ENCODE data around the gene LRBA. TPM values are rescaled to one million over a fixed set of nuclear protein-coding genes. Genes with fewer than 3 reads are reported as not detected.
A peak's percentile ranks its signal among the peaks of the same experiment; 100 is the strongest.

The LRBA gene
- total and polyA plus RNA-seq, 9 of the 15 experiments (the other 6 are each of a cell fraction or from before 2014, with no cell fraction given) = 24.2 to 88.7 (median 59.7) TPM

GRCh38 chr4:151015459-151016347 is 619 bp upstream of the LRBA start (continued):
- TF ChIP-seq ZBTB49 (CRISPR knock-in tag; IDR thresholded peaks at IDR 0.05; ENCODE audit: borderline replicate concordance) (no peak), BCOR (IDR thresholded peaks at IDR 0.05) (peak; percentile 30; the same call in 1 of the 2 replicates), ZNF445 (CRISPR knock-in tag; IDR thresholded peaks at IDR 0.05; ENCODE audit: low read depth) (no peak), MIER1 (IDR thresholded peaks at IDR 0.05; ENCODE audit: low read depth) (no peak), CREB3L1 (IDR thresholded peaks at IDR 0.05; ENCODE audit: borderline replicate concordance, low read depth) (peak; percentile 33; the same call in 1 of the 2 replicates), JUN (IDR thresholded peaks at IDR 0.05; ENCODE audit: borderline replicate concordance, low read depth, low read length) (no peak), JUN (CRISPR knock-in tag; IDR thresholded peaks at IDR 0.05; ENCODE audit: borderline replicate concordance) (no peak), RBFOX2 (IDR thresholded peaks at IDR 0.05; ENCODE audit: low read depth, low read length) (peak; percentile 91), SNIP1 (IDR thresholded peaks at IDR 0.05; ENCODE audit: low read depth) (no peak), ZNF311 (CRISPR knock-in tag; IDR thresholded peaks at IDR 0.05) (no peak), PRMT5 (CRISPR knock-in tag; IDR thresholded peaks at IDR 0.05) (no peak), ZNF197 (CRISPR knock-in tag; IDR thresholded peaks at IDR 0.05; ENCODE audit: low read depth) (no peak), NR2F6 (CRISPR knock-in tag; IDR thresholded peaks at IDR 0.05) (no peak), PHF21A (IDR thresholded peaks at IDR 0.05; ENCODE audit: borderline replicate concordance, low read depth) (no peak), TRIM25 (IDR thresholded peaks at IDR 0.05; ENCODE audit: borderline replicate concordance) (0 out of 2 replicates have a peak, but pooled peaks have one; percentile 60), ETS2 (tag; IDR thresholded peaks at IDR 0.05; ENCODE audit: borderline replicate concordance, poor library complexity, severe bottlenecking) (no peak), ZNF75A (CRISPR knock-in tag; IDR thresholded peaks at IDR 0.05) (no peak), ZBTB8A (IDR thresholded peaks at IDR 0.05; ENCODE audit: partially characterized antibody) (no peak), CREM (IDR thresholded peaks at IDR 0.05; ENCODE audit: low read depth) (peak; percentile 69)
- TF ChIP-seq, protein P1, sequence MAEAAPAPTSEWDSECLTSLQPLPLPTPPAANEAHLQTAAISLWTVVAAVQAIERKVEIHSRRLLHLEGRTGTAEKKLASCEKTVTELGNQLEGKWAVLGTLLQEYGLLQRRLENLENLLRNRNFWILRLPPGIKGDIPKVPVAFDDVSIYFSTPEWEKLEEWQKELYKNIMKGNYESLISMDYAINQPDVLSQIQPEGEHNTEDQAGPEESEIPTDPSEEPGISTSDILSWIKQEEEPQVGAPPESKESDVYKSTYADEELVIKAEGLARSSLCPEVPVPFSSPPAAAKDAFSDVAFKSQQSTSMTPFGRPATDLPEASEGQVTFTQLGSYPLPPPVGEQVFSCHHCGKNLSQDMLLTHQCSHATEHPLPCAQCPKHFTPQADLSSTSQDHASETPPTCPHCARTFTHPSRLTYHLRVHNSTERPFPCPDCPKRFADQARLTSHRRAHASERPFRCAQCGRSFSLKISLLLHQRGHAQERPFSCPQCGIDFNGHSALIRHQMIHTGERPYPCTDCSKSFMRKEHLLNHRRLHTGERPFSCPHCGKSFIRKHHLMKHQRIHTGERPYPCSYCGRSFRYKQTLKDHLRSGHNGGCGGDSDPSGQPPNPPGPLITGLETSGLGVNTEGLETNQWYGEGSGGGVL (CRISPR knock-in tag; IDR thresholded peaks at IDR 0.05) = no peak

All from K562 (cell line).